ENCODE data around the gene ANXA2.

DNA sequence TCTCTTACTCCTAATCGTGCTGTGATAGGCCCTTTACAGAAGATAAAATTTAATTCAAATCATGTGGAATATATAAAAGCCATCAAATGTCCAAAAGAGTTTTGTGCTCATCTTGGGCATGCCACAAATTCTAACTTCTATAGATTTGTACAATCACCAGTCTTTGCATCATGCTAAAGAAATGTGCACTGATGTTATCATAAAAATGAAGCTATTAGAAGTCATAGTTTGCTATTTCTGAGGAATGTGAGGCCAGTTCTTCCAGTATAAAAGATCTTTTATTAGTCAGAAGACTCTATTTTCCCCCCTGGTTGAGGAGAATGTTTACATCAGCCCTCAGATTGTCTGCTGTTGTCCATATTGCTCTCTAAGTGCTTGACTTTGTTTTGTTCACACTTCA lies 2.1 kb upstream of the ANXA2 start:
- TF ChIP-seq POLR2A (IDR thresholded peaks at IDR 0.05; ENCODE audit: low read depth, low read length) (no peak), POLR2AphosphoS5 (IDR thresholded peaks at IDR 0.05; ENCODE audit: low read depth, low read length) (no peak)

All from GM12892 (cell line).